SU-DHL-6 (cell line): ENCODE data around the gene CTU2.

Source experiments
- H2AFZ ChIP-seq: fragments of 200-600 bp; sonication (generic); 2 replicates; pipeline ENCODE4 v1.6.1; 2014; ENCODE audit warnings: low read depth, mild to moderate bottlenecking, moderate library complexity, mixed read lengths, antibody characterized with exemption, low read length; ENCODE audit not compliant: severe bottlenecking
- H3F3A ChIP-seq: fragments of 200-600 bp; shearing (Covaris generic); 2 replicates; pipeline ENCODE4 v1.6.0; 2016; ENCODE audit warnings: antibody characterized with exemption, mild to moderate bottlenecking; ENCODE audit not compliant: insufficient read depth
- H3K27ac ChIP-seq: fragments of 200-600 bp; sonication (generic); 2 replicates; pipeline ENCODE4 v1.5.1; 2016; ENCODE audit warnings: low read depth, mild to moderate bottlenecking, low read length, moderate library complexity, mixed read lengths
- H3K27me3 ChIP-seq: fragments of 200-600 bp; sonication (generic), shearing (Covaris generic); 2 replicates; pipeline ENCODE4 v1.6.0; 2014; ENCODE audit warnings: mild to moderate bottlenecking, low read length
- H3K36me3 ChIP-seq: fragments of 200-600 bp; sonication (generic); 2 replicates; pipeline ENCODE4 v1.6.1; 2014; ENCODE audit warnings: mild to moderate bottlenecking, low read length, mixed read lengths
- H3K4me2 ChIP-seq: fragments of 300-600, 200-600 bp; shearing (Covaris generic), sonication (generic); 2 replicates; pipeline ENCODE4 v1.6.0; 2014; ENCODE audit warnings: low read length, low read depth, mild to moderate bottlenecking; ENCODE audit not compliant: poor library complexity, severe bottlenecking
- H3K4me3 ChIP-seq: fragments of 200-600 bp; sonication (generic); 2 replicates; pipeline ENCODE4 v1.5.1; 2014; ENCODE audit warnings: antibody characterized with exemption, low read length, mild to moderate bottlenecking, mixed read lengths; ENCODE audit not compliant: insufficient read depth, poor library complexity, severe bottlenecking
- H3K79me2 ChIP-seq: fragments of 200-600 bp; sonication (generic); 2 replicates; pipeline ENCODE4 v1.6.1; 2014; ENCODE audit warnings: mild to moderate bottlenecking, low read length, moderate library complexity; ENCODE audit not compliant: insufficient read depth
- H3K9ac ChIP-seq: fragments of 200-600 bp; sonication (generic); 2 replicates; pipeline ENCODE4 v1.7.0; 2014; ENCODE audit warnings: mild to moderate bottlenecking, low read length
- H3K9me2 ChIP-seq: fragments of 200-600 bp; sonication (generic); replicated peaks from 2 replicates; pipeline ENCODE4 v1.6.1; 2014; ENCODE audit warnings: low read length; ENCODE audit not compliant: insufficient read depth
- H3K9me3 ChIP-seq: fragments of 200-600 bp; sonication (generic); 2 replicates; pipeline ENCODE4 v1.6.1; 2014; ENCODE audit warnings: low read length, mixed read lengths; ENCODE audit not compliant: insufficient read depth
- H4K20me1 ChIP-seq: fragments of 200-600 bp; sonication (generic); 2 replicates; pipeline ENCODE4 v1.6.1; 2014; ENCODE audit warnings: low read depth, mild to moderate bottlenecking, antibody characterized with exemption, low read length, moderate library complexity, mixed read lengths
- CTCF ChIP-seq: fragments of 200-600 bp; sonication (generic); IDR thresholded peaks from one replicate; pipeline ENCODE4 v1.5.1; 2017; ENCODE audit warnings: antibody characterized with exemption, mild to moderate bottlenecking, low read length, moderate library complexity; ENCODE audit not compliant: insufficient read depth, poor library complexity, severe bottlenecking
- EZH2phosphoT487 ChIP-seq: fragments of 200-600 bp; sonication (generic), shearing (Covaris generic); conservative IDR thresholded peaks from 2 replicates; pipeline ENCODE4 v1.6.1; 2018; ENCODE audit warnings: mild to moderate bottlenecking, antibody characterized with exemption, low read length, moderate library complexity, mixed read lengths

CTU2 gene

GRCh38 chr16:88759976-88760350 lies 53.7 kb downstream of the CTU2 start:
- no peak overlapping the region for H3K4me3 ChIP-seq
- H3K79me2 ChIP-seq: no peaks in the 10 kb centered on the region
- no peaks in the 10 kb centered on the region for H3K9me2 ChIP-seq
- H3K9me3 ChIP-seq: no peaks in the 10 kb centered on the region
- no peaks in the 10 kb centered on the region for H3F3A ChIP-seq
- H3K27me3 ChIP-seq: no peaks in the 10 kb centered on the region
- no peaks in the 10 kb centered on the region for H4K20me1 ChIP-seq
- TF ChIP-seq CTCF (no peak), EZH2phosphoT487 (no peak)
- no peaks in the 10 kb centered on the region for H3K36me3 ChIP-seq
- H3K4me2 ChIP-seq: no peak overlapping the region
- H3K27ac ChIP-seq: no peak overlapping the region
- no peak overlapping the region for H3K9ac ChIP-seq
- no peak overlapping the region for H2AFZ ChIP-seq

GRCh38 chr16:88760424-88761142 lies 54.3 kb downstream of the CTU2 start:
- no peaks in the 10 kb centered on the region for H3K9me2 ChIP-seq
- no peaks in the 10 kb centered on the region for H3K27me3 ChIP-seq
- TF ChIP-seq EZH2phosphoT487 (no peak), CTCF (no peak)
- no peaks in the 10 kb centered on the region for H3F3A ChIP-seq
- no peak overlapping the region for H2AFZ ChIP-seq
- H3K9me3 ChIP-seq: no peaks in the 10 kb centered on the region
- H3K4me2 ChIP-seq: no peak overlapping the region
- no peak overlapping the region for H3K27ac ChIP-seq
- H3K36me3 ChIP-seq: no peaks in the 10 kb centered on the region
- H3K4me3 ChIP-seq: no peak overlapping the region
- no peaks in the 10 kb centered on the region for H3K79me2 ChIP-seq
- no peaks in the 10 kb centered on the region for H4K20me1 ChIP-seq
- H3K9ac ChIP-seq: no peak overlapping the region

GRCh38 chr16:88761143-88761534 lies 54.8 kb downstream of the CTU2 start:
- H3K9me3 ChIP-seq: no peaks in the 10 kb centered on the region
- no peaks in the 10 kb centered on the region for H3K79me2 ChIP-seq
- H4K20me1 ChIP-seq: no peaks in the 10 kb centered on the region
- no peak overlapping the region for H3K27ac ChIP-seq
- no peaks in the 10 kb centered on the region for H3F3A ChIP-seq
- H3K4me3 ChIP-seq: no peak overlapping the region
- TF ChIP-seq EZH2phosphoT487 (no peak), CTCF (no peak)
- H3K36me3 ChIP-seq: no peaks in the 10 kb centered on the region
- no peak overlapping the region for H3K9ac ChIP-seq
- no peak overlapping the region for H3K4me2 ChIP-seq
- H3K9me2 ChIP-seq: no peaks in the 10 kb centered on the region
- no peaks in the 10 kb centered on the region for H3K27me3 ChIP-seq
- no peak overlapping the region for H2AFZ ChIP-seq
